NK-92 (cell line): ENCODE results near the gene CELF1.

ENCODE experiments used
- DNase-seq: peaks from one replicate; lab custom pipeline; 2025; ENCODE audit not compliant: unreplicated experiment; lab: John Stamatoyannopoulos, UW

Gene CELF1

DNA sequence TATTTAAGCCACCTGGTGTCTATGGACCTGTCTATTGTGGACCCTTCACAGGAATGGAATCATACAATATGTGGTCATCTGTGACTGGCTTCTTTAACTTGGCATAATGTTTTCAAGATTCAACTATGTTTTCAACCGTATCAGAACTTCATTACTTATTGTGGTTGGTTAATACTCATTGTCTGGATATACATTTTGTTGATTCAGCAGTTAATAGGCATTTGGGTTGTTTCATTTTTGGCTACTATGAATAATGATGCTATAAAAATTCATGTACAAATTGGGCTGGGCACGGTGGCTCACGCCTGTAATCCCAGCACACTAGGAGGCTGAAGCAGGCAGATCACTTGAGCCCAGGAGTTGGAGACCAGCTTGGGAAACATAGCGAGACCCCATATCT lies 101.5 kb downstream of the CELF1 start:
- no peak for DNase-seq

- no peak for DNase-seq
Observed at GRCh38 chr11:47449541-47449940, 103.4 kb downstream of the CELF1 start.

DNA sequence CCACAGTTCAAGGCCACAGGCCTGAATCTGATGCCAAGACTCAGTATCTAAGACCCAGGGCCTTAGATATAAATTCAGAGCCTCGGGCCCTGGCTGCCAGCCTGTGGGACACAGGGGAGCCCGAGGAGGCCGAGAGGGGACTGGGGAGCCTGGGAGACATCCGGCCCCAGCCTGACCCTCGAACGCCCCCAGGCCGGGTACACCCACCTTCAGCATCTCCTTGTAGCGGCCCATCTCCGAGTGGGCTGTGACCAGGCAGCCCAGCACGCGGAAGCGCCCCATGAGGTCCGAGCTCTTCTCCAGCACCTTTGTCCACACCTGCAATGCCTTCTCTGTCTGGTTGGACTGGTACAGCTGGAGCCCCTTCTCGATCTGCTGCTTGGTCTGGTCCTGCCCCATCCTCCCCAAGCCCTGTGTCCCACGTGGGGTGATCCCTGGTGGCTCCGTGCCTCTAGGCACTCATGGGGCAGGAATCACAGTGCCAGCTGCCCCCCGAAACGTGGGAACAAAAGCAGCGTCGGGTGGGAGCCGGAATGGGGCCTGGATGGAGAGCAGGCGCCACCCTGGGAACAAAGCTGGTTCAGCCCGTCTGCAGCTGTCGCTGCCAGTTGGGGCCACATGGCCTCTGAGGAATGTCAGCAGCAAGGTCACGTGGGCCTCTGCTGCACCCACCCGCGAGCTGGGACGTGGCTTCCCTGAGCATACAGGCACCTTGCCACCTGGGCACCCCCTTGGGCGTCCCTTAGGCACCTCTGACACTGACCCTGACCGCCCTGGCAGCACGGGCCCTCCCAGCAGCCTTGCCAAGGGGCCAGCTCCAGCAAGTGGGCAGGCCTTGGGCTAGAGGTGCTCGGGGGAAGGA lies 104.1 kb downstream of the CELF1 start, which contains the start of gene RAPSN:
Gene RAPSN (minus strand): TSS at position 571 of the 862 bp plus-strand sequence. CDS start 172 bp downstream, at position 399.
- DNase-seq = no peak

GRCh38 chr11:47447906-47448305 lies 105.0 kb downstream of the CELF1 start:
- no peak for DNase-seq

- no peak for DNase-seq
Observed at GRCh38 chr11:47446833-47447232, 106.1 kb downstream of the CELF1 start.

DNA sequence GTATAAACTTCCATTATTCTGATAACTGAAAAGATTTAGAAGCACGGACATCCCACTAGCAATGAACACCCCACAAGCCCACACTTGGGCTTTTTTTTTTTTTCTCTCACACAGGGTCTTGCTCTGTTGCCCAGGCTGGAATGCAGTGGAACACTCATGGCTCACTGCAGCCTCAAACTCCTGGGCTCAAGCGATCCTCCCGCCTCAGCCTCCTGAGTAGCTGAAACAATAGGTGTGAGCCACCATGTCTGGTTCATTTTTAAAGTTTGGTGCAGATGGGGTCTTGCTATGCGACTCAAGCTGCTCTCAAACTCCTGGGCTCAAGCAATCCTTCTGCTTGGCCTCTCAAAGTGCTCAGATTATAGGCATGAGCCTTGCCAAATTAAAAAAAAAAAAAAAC lies 107.1 kb downstream of the CELF1 start:
- DNase-seq = no peak

- no peak for DNase-seq
Observed at GRCh38 chr11:47443817-47444216, 109.1 kb downstream of the CELF1 start.

DNA sequence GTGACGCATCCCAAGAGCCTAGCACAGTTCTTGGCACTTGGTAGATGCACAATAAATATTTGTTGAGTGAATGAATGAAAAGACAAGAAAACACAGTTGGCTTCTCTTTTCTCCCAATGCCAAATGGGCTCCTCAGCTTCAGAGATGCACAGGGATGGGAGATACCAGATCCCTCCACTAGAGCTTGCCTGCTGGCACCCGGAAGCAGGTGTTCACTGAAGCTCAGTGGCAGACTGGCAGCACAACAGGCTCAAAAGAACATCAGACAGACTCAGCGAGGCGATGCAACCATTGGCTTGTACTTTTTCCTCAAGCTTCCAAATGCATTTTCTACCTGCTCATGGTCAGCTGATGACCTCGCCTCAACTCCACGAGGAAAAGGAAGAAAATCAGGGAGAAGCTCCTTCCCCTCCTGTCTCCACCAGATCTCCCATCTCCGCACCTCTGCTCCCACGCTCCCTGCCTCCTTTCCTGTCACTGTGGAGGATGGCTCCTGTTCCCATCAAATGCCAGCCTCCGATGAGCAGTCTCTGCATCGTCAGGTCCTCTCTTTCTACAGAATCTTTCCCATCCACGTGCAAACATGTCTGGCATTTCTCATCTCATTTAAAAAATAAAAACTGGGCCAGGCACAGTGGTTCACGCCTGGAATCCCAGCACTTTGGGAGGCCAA lies 109.8 kb downstream of the CELF1 start:
- DNase-seq = no peak

DNA sequence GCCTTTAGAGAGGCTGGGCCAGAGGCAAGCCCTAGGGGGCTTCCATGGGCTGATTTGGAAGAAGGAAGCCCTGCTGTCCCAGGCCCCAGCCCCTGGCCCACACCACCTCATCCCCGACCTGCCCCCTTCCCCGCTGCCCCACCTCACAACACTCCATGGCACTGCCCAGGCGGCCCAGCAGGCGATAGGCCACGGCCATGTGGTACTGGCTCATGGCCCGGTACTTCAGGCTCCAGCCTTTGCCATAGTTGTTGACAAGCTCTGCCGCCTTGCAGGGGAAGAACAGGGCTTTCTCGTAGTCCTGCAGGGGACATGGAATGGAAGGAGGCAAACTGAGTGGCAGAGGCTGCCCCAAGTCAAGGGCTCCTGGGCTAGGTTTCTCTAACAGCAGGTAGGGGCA lies 110.4 kb downstream of the CELF1 start:
- no peak for DNase-seq

GRCh38 chr11:47441421-47441820 lies 111.5 kb downstream of the CELF1 start:
- DNase-seq = no peak

DNA sequence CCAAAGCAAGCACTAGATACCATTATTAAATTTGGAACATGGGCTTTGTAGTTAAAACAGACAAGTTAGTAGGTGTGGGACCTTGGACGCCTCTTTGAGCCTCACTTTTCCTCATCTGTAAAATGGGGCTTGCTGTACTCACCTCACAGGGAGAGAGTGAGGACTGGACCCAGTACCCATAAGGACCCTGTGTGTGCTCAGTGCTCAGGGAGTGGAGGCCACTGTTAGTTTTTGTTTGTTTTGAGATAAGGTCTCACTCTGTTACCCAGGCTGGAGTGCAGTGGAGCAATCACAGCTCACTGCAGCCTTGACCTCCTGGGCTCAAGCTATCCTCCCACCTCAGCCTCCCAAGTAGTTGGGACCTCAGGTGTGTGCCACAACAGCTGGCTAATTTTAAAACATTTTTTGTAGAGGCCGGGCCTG lies 112.9 kb downstream of the CELF1 start:
- no peak for DNase-seq

- DNase-seq = no peak
Observed at GRCh38 chr11:47438721-47439120, 114.2 kb downstream of the CELF1 start.

- DNase-seq = no peak
Observed at GRCh38 chr11:47437746-47438418, 115.0 kb downstream of the CELF1 start.

DNA sequence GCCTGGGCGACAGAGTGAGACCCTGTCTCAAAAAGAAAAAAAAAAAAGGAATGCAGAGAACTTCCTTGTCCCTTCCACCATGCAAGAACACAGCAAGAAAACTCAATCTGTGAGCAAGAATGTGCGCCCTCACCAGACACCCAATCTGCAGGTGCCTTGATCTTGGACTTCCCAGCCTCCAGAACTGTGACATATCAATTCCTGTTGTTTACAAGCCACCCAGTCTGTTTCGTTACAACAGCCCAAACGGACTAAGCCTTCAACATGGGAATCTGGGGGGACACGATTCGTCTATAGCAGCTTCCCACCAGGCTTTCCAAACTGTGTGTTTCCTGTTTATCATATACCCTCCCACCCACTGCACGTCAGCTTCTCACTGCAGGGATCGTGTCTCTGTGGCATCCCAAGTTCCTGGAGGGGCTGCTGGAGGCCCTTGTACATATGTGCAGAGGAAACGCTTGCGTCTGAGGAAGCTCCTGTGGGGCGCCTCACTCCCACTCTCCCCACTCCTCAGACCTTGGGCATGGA lies 115.7 kb downstream of the CELF1 start:
- no peak for DNase-seq

DNA sequence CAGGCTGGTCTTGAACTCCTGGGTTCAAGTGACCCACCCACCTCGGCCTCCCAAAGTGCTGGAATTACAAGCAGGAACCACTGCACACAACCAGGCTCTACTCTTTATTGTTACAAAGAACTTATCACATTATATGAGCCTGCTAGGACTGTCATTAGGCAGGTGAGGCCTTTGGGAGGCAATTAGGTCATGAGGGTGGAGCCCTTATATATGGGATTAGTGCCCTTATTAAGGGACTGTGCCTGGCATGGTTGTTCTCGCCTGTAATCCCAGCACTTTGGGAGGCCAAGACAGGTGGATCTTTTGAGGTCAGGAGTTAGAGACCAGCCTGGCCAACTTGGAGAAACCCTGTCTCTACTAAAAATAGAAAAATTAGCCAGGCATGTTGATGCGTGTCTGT lies 116.2 kb downstream of the CELF1 start:
- DNase-seq = no peak

- no peak for DNase-seq
Observed at GRCh38 chr11:47435687-47436086, 117.2 kb downstream of the CELF1 start.

- DNase-seq = no peak
Observed at GRCh38 chr11:47434011-47434786, 118.7 kb downstream of the CELF1 start.

- DNase-seq = no peak
Observed at GRCh38 chr11:47433157-47433556, 119.8 kb downstream of the CELF1 start.

DNA sequence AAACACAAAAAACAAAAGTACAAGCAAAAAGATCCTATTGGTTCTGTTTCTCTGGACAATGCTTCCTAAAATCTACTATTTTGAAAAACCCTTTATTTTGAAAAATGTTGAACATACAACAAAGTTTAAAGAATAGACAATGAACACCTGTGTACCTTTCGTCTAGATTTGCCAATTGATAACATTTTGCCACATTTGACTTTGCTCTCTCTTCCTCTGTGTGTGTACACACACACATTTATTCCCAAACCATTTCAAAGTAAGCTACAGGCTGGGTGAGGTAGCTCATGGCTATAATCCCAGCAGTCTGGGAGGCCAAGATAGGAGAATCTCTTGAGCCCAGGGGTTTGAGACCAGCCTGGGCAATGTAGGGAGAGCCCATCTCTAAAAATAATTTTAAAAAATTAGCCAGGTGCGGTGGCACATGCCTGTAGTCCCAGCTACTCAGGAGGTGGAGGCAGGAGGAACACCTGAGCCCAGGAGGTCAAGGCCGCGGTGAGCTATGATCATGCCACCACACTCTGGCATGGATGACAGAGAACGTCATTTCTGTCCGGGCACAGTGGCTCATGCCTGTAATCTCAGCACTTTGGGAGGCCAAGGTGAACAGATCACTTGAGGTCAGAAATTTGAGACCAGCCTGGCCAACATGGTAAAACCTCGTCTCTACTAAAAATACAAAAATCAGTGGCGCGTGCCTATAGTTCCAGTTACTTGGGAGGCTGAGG lies 121.4 kb downstream of the CELF1 start:
- DNase-seq = no peak

- DNase-seq = no peak
Observed at GRCh38 chr11:47430524-47430923, 122.4 kb downstream of the CELF1 start.
